ENCODE results near the gene SWAP70. TPM values are rescaled to one million over a fixed set of nuclear protein-coding genes. Genes with fewer than 3 reads are reported as not detected.

SWAP70 gene
- total RNA-seq, 1 donor from 2014 or later: 15.2 TPM

DNA sequence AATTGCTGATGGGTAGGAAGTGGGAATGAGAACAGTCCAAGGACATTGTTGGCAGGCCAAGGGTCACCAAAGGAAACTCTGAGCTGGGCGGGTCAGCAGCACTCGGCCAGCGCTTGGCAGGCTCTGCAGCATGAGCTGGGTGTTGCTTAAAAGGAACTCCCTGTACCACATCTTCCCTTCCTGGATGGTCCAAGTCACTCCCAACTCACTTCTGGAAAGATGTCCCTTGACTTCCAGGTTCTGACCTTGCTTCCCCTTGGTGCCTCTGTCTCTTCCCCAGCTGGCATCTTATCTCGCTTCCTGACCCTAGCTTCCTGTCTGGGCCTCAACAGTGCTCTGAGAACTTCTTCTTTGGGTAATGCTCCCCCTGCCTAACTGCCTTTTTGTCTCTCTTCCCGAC lies 24.8 kb upstream of the SWAP70 start:
- no peak for DNase-seq (ENCODE audit: low read depth)
- TF ChIP-seq, protein P1, sequence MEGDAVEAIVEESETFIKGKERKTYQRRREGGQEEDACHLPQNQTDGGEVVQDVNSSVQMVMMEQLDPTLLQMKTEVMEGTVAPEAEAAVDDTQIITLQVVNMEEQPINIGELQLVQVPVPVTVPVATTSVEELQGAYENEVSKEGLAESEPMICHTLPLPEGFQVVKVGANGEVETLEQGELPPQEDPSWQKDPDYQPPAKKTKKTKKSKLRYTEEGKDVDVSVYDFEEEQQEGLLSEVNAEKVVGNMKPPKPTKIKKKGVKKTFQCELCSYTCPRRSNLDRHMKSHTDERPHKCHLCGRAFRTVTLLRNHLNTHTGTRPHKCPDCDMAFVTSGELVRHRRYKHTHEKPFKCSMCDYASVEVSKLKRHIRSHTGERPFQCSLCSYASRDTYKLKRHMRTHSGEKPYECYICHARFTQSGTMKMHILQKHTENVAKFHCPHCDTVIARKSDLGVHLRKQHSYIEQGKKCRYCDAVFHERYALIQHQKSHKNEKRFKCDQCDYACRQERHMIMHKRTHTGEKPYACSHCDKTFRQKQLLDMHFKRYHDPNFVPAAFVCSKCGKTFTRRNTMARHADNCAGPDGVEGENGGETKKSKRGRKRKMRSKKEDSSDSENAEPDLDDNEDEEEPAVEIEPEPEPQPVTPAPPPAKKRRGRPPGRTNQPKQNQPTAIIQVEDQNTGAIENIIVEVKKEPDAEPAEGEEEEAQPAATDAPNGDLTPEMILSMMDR (conservative IDR thresholded peaks at IDR 0.05; ENCODE audit: low read depth, low read length): no peak
- no peak overlapping the region for H3K4me3 ChIP-seq (ENCODE audit: low read depth, low read length)

DNA sequence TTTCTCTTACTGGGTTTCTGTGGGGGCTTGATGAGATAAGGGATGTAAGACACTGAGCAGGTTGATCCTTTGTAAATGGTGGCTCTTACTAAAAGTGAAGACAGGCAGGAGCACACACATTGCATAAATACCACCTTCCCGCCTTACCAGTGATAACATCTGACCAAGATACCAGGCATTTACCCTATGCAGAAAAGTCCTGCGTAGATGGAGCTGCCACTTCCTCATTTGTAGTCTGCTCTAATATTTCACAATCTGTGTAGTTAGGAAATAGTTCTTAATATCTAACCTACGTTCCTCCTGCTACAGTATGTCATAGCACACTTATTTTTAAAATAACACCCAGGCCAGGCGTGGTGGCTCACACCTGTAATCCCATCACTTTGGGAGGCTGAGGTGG lies 23.9 kb upstream of the SWAP70 start:
- no peak for DNase-seq (ENCODE audit: low read depth)
- TF ChIP-seq, protein P1 (conservative IDR thresholded peaks at IDR 0.05; ENCODE audit: low read depth, low read length): no peak
- H3K4me3 ChIP-seq (ENCODE audit: low read depth, low read length): no peak overlapping the region

DNA sequence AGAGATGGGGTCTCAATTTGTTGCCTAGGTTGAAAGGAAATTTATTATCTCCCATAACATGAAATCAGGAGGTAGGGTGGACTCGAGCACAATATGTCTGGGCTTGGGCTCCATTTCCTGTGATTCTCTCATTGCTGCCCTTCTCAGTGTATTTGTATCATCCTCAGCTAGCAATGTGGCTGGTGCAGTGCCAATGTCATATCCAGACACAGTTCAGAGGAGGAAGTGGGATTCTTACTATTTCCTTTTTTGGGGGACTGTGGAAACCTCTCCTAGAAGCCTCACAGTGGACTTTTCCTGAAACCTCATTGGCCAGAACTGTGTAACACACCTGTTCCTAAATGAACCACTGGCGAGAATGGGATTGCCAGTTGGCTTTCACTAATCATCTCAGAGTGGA lies 21.0 kb upstream of the SWAP70 start:
- no peak overlapping the region for H3K4me3 ChIP-seq (ENCODE audit: low read depth, low read length)
- TF ChIP-seq, protein P1 (conservative IDR thresholded peaks at IDR 0.05; ENCODE audit: low read depth, low read length): no peak
- no peak for DNase-seq (ENCODE audit: low read depth)

DNA sequence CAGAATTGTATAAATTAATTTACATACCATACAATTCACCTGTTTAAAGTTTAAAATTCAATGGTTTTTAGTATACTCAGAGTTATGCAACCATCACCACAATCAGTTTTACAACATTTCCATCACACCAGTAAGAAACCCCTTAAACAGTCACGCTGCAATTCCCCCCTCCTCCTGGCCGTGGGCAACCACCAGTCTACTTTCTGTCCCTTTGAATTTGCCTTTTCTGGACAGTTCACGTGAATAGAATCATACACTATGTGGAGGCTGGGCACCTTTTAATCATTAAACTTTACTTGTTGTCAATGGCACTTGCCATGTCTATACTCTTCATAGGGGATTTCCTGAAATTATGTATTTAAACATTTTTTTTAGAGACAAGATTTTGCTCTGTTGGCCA lies 20.1 kb upstream of the SWAP70 start:
- TF ChIP-seq, protein P1 (conservative IDR thresholded peaks at IDR 0.05; ENCODE audit: low read depth, low read length): no peak
- no peak overlapping the region for H3K4me3 ChIP-seq (ENCODE audit: low read depth, low read length)
- no peak for DNase-seq (ENCODE audit: low read depth)

DNA sequence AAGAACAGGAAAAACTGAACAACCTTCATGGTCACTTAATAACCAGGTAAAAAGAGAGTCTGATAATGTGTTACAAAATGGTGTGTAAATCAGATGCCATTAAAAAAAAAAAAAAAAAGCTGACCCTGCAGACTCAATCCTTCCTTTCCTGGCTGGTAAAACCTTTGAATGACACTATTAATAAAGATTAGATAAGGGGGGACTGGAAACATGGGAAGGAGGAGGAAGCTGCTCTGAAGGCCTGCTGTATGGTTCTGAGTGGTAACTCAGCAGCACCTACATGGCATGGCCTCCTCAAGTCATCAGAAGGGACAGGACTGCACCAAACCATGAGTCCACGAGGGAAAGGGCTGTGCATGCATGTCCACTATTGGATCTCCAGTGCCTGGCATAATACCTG lies 18.0 kb upstream of the SWAP70 start:
- TF ChIP-seq, protein P1 (conservative IDR thresholded peaks at IDR 0.05; ENCODE audit: low read depth, low read length): no peak
- no peak for DNase-seq (ENCODE audit: low read depth)
- H3K4me3 ChIP-seq (ENCODE audit: low read depth, low read length): no peak overlapping the region

DNA sequence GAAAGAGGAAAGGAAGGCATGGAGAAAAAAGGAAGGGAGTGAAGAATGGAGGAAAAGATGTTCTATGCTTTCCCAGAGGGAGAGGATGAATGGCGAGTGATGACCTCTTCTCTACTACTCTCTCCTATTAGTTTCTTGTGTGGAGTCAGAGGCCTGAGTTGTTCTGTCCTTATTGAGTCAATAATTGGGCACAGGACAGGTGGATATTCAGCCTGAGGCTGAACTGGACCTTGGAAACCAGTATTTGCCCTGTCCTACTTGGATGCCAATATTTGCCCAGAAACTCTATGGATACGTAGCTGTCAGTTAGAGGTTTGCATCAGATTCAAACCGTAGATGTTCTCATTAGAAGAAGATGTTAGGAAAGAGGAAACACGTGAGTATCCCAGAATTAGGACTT lies 17.6 kb upstream of the SWAP70 start:
- no peak overlapping the region for H3K4me3 ChIP-seq (ENCODE audit: low read depth, low read length)
- no peak for DNase-seq (ENCODE audit: low read depth)
- TF ChIP-seq, protein P1 (conservative IDR thresholded peaks at IDR 0.05; ENCODE audit: low read depth, low read length): no peak

DNA sequence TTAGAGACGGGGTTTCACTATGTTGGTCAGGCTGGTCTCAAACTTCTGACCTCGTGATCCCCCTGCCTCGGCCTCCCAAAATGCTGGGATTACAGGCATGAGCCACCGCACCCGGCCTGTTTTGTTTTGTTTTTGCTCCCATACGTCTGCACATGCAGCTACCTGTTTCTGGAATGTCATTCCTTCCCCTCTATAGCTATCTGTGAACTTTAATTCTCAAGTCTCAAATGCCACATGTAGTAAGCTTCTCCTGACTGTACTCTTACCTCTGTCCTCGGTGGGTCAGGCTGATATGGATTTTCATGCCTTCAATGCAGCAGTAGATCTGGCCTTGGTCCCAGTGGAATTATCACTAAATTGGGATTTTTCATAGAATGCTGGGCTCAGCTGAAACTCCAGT lies 12.4 kb upstream of the SWAP70 start:
- no peak overlapping the region for H3K4me3 ChIP-seq (ENCODE audit: low read depth, low read length)
- DNase-seq (ENCODE audit: low read depth): no peak
- TF ChIP-seq, protein P1 (conservative IDR thresholded peaks at IDR 0.05; ENCODE audit: low read depth, low read length): no peak
